Stimulated activated CD8-positive, alpha-beta memory T cell treated with anti-CD3 and anti-CD28 coated beads, Interleukin-7, amount 100 ng/mL, for 4 hours (primary cell): ENCODE measurements around the gene CYTIP.

Experiments used
- DNase-seq, 2 donors: peaks; one replicate each; pipeline ENCODE4 v3.0.0-alpha.2; 2020; ENCODE audit warnings: low read depth in 2 of 2

Gene CYTIP

GRCh38 chr2:157463002-157463401 is 19.1 kb upstream of the CYTIP start:
- DNase-seq: no peak

GRCh38 chr2:157460897-157461296 is 17.0 kb upstream of the CYTIP start:
- DNase-seq: no peak

GRCh38 chr2:157460384-157460837 is 16.5 kb upstream of the CYTIP start:
- no peak for DNase-seq

DNA sequence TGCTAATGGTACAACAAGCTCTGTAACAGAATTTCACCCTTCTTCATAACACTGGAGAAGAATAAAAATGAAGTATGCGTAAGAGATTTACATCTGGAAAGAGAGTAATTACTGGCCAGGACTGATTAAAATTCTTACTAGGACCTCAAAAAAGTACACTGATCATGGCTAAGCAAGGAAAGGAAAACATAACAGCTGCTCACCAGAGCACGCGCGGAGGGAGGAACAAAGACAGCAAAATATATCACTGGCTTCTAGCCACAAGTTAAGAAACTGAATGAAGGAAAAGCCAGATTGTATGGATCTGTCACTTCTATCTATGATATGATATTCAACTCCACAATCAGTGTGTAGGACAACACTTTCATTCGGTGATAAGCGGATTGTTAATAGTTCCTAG is 15.6 kb upstream of the CYTIP start:
- DNase-seq: no peak

DNA sequence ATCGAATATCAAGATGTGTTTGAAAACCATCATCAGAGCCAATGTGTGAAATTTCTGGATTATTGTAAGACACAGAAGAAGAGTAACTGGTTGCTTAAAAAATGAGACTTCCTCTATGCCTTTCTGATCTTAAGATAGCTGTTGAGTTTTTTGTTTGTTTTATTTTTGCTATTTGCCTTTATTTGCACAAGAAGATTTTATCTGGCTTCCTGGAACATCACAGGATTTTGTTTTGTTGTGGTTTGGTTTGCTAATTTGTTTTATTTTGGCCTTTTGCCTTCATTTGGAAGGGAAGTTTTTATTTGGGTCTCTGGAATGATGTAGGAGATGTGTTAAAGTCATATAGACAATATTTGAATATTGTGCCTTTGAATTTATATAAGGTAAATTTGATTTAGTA is 3.9 kb upstream of the CYTIP start:
- no peak for DNase-seq

DNA sequence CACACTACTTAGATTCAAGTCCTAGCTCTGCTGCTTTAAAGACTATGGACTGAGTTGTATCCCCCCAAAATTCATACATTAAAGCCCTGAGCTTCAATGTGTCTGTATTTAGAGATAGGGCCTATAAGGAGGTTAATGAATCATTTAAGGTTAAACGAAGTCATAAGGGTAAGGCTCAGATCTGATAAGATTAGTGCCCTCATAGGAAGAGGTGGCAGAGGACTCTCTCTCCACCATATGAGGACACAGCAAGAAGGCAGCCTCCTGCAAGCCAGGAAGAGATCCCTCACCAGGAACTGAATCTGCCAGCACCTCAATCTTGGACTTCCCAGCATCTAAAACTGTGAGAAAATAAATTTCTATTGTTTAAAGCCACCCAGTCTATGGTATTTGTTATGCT is 3.1 kb upstream of the CYTIP start:
- DNase-seq: no peak

DNA sequence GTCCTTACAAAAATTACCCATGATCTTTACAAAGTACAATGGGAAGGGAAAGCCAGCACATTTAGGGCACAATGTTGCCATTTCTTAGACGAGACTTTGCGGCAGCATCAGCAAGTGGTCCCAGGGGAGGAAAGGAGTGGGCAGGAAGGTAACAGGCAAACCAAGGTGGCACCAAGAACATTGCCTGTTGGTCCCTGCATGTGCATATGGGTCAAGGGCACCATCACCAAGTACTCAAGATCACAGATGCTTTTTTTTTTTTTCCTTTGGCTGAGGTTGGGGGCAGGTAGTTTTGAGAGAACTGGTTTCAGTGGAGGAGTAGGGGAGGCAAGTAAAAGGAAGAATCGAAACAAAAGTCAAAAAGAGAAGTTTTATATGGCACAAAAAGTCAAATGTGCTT is 752 bp upstream of the CYTIP start:
- DNase-seq: no peak

GRCh38 chr2:157443090-157443489 is 799 bp downstream of the CYTIP start:
- DNase-seq: no peak

DNA sequence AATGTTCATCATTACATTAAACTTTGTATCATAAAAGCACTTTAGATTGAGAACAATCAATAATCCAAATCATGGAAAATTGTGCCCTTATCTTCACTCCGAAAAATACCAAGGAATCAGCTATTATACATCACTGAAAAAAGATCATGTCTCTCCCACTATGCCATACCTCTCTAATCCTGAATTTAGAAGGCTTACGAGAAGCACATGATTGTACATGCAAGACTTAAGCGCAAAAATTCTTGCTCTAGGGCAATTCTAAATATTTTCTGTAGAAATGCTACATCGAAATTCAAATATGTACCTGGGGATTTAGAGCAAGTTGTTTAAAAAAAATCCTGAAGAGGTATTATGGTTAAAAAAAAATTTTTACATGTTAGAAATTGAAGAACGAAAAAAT is 1.3 kb downstream of the CYTIP start:
- DNase-seq: no peak

- DNase-seq: no peak
Observed at GRCh38 chr2:157442191-157442590, 1.7 kb downstream of the CYTIP start.

GRCh38 chr2:157441072-157441454 is 2.8 kb downstream of the CYTIP start:
- DNase-seq: no peak

- DNase-seq: no peak
Observed at GRCh38 chr2:157440404-157441071, 3.4 kb downstream of the CYTIP start.

GRCh38 chr2:157439824-157440186 is 4.1 kb downstream of the CYTIP start:
- no peak for DNase-seq

GRCh38 chr2:157438863-157439823 is 4.7 kb downstream of the CYTIP start:
- no peak for DNase-seq

DNA sequence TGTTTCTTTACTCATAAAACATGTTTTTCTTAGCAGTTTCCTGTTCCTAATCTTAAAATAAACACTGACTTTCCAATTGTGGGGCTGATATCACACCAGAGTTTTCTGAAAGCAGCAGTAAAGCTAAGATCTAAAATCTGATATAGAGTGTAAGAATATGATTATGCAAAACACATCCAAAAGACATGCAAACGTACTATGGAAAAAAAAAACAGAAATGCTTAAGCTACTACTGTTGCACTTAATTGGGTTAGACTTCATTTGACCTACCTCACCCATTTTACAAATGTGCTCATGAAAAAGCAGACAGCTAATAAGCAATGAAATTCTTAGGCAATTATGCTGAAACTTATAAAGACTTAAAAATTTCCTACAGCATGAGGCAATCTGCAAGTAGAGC is 10.5 kb downstream of the CYTIP start:
- no peak for DNase-seq

- no peak for DNase-seq
Observed at GRCh38 chr2:157432475-157433106, 11.3 kb downstream of the CYTIP start.

DNA sequence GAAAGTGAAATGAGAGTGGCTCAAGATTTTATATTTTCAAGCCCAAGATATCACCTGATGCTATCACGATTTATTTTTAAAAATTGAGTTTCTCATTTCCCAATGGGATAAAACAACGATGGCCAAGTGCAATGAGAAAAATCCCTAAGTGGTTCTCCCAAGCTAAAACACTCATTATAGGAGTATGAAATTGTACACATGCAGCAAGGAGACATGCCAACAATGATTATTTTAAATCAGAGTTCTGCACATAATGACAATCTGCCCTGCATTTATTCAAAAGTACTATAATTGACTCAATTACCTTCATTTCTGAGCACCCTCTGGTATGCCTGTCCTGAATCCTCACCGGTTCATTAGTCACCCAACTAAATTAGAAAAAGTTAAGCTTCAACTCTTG is 12.7 kb downstream of the CYTIP start:
- no peak for DNase-seq

- DNase-seq: no peak
Observed at GRCh38 chr2:157428500-157429175, 15.3 kb downstream of the CYTIP start.

DNA sequence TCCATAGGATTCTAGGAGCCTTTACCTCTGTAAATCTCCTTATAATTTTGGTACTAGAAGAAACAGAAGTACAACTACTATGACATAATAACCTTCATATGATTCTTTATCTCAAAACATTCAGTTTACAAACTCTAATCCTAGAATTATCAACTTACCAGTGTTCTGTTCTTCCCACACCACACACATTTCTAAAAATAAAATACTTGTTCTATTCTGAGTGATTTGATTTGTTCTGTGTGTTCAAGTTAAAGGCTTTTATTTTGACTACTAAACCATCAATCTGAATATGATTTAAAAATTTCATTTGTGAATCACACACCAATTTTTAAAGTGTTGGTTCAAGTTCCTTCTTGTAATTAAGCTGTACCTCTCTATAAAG is 16.0 kb downstream of the CYTIP start:
- no peak for DNase-seq

DNA sequence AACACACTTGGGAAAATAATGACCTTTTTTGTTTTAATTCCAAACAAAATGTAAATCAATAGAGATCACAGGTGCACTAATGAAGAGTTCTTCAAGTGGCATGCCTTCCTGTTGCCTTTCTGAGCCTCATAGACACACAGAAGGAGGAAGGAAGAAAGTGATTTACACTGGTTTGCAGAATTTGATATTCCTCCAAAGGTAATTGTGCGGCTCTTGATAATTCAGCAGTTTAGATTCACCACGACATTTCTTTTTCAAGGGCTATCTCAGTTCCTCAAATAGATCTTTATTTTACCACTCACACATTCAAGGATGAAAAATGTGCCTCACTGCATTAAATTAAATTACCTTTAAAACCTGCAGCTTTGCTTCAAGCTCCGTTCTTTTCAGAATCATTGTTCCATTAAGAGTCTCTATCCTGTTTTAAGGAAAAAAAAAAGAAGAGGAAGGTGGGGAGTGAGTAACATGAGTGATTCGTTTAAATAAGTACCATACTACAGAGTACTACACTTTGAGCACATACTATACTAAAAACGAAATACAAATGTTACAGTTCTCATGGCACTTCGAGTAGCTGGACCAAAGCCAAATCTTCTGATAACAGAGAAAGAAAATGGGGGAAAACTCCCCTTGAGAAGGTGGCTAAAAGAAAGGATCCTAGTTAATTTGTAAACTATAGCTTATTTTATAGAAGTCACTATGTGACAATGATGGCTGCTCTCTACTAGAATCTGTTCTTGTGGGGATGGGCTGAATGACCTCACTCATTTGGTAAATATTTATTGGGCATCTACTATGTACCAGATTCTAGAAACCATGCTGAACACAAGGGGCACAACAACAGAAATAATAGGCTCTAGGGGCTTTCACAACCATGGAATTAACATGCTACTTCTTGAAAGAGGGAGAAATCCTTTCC is 16.6 kb downstream of the CYTIP start:
- DNase-seq: no peak

- DNase-seq: no peak
Observed at GRCh38 chr2:157426477-157426994, 17.4 kb downstream of the CYTIP start.
